ENCODE measurements around the gene SYT14.
"Not testable (repeated sequence)": the region's sequence is repeated elsewhere in the genome, so short reads cannot be mapped to it uniquely, and the experiment has no call there.

Gene SYT14

GRCh38 chr1:210098356-210098755 is 160.3 kb downstream of the SYT14 start:
- TF ChIP-seq ZFP3 (CRISPR knock-in tag; IDR thresholded peaks at IDR 0.05): no peak
- no peak for TF ChIP-seq OSR1 (CRISPR knock-in tag; IDR thresholded peaks at IDR 0.05)
- no peak for TF ChIP-seq PPARA (CRISPR knock-in tag; IDR thresholded peaks at IDR 0.05; ENCODE audit: borderline replicate concordance)
- no peak for TF ChIP-seq ZC3H10 (CRISPR knock-in tag; IDR thresholded peaks at IDR 0.05)
- no peak for TF ChIP-seq TOX (CRISPR knock-in tag; IDR thresholded peaks at IDR 0.05; ENCODE audit: borderline replicate concordance)
- no peak for TF ChIP-seq RARB (CRISPR knock-in tag; IDR thresholded peaks at IDR 0.05)
- no peak for TF ChIP-seq CREB5 (CRISPR knock-in tag; IDR thresholded peaks at IDR 0.05; ENCODE audit: low read depth)
- TF ChIP-seq, protein P1, sequence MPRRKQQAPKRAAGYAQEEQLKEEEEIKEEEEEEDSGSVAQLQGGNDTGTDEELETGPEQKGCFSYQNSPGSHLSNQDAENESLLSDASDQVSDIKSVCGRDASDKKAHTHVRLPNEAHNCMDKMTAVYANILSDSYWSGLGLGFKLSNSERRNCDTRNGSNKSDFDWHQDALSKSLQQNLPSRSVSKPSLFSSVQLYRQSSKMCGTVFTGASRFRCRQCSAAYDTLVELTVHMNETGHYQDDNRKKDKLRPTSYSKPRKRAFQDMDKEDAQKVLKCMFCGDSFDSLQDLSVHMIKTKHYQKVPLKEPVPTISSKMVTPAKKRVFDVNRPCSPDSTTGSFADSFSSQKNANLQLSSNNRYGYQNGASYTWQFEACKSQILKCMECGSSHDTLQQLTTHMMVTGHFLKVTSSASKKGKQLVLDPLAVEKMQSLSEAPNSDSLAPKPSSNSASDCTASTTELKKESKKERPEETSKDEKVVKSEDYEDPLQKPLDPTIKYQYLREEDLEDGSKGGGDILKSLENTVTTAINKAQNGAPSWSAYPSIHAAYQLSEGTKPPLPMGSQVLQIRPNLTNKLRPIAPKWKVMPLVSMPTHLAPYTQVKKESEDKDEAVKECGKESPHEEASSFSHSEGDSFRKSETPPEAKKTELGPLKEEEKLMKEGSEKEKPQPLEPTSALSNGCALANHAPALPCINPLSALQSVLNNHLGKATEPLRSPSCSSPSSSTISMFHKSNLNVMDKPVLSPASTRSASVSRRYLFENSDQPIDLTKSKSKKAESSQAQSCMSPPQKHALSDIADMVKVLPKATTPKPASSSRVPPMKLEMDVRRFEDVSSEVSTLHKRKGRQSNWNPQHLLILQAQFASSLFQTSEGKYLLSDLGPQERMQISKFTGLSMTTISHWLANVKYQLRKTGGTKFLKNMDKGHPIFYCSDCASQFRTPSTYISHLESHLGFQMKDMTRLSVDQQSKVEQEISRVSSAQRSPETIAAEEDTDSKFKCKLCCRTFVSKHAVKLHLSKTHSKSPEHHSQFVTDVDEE (CRISPR knock-in tag; IDR thresholded peaks at IDR 0.05): no peak
- TF ChIP-seq ISL1 (CRISPR knock-in tag; IDR thresholded peaks at IDR 0.05): no peak
- no peak for TF ChIP-seq BACH2 (CRISPR knock-in tag; IDR thresholded peaks at IDR 0.05; ENCODE audit: borderline replicate concordance)
- no peak for TF ChIP-seq ZFP30 (CRISPR knock-in tag; IDR thresholded peaks at IDR 0.05)
- no peak for ATAC-seq

DNA sequence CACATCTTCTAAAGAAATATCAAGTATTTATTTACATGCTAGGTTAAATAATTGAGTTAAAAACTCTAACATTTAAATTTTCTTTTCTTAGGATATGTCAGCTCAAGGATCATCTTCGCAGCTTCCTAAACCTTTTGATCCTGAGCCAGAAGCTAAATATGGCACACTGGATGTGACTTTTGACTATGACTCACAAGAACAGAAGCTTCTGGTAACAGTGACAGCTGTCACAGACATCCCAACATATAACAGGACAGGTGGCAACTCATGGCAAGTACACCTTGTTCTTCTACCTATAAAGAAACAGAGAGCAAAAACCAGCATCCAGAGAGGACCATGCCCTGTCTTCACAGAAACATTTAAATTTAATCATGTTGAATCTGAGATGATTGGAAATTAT is 161.9 kb downstream of the SYT14 start:
- TF ChIP-seq TOX (CRISPR knock-in tag; IDR thresholded peaks at IDR 0.05; ENCODE audit: borderline replicate concordance) (no peak), RARB (CRISPR knock-in tag; IDR thresholded peaks at IDR 0.05) (no peak), ESRRG (CRISPR knock-in tag; IDR thresholded peaks at IDR 0.05) (no peak), SNAI2 (CRISPR knock-in tag; IDR thresholded peaks at IDR 0.05) (no peak), ZNF8 (CRISPR knock-in tag; IDR thresholded peaks at IDR 0.05) (no peak), PPARA (CRISPR knock-in tag; IDR thresholded peaks at IDR 0.05; ENCODE audit: borderline replicate concordance) (no peak), ISL1 (CRISPR knock-in tag; IDR thresholded peaks at IDR 0.05) (no peak), OSR1 (CRISPR knock-in tag; IDR thresholded peaks at IDR 0.05) (no peak), GLIS3 (CRISPR knock-in tag; IDR thresholded peaks at IDR 0.05) (no peak)
- TF ChIP-seq, protein P2, sequence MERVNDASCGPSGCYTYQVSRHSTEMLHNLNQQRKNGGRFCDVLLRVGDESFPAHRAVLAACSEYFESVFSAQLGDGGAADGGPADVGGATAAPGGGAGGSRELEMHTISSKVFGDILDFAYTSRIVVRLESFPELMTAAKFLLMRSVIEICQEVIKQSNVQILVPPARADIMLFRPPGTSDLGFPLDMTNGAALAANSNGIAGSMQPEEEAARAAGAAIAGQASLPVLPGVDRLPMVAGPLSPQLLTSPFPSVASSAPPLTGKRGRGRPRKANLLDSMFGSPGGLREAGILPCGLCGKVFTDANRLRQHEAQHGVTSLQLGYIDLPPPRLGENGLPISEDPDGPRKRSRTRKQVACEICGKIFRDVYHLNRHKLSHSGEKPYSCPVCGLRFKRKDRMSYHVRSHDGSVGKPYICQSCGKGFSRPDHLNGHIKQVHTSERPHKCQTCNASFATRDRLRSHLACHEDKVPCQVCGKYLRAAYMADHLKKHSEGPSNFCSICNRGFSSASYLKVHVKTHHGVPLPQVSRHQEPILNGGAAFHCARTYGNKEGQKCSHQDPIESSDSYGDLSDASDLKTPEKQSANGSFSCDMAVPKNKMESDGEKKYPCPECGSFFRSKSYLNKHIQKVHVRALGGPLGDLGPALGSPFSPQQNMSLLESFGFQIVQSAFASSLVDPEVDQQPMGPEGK (CRISPR knock-in tag; IDR thresholded peaks at IDR 0.05; ENCODE audit: borderline replicate concordance): no peak
- no peak for ATAC-seq

- ATAC-seq: no peak
- TF ChIP-seq CREB5 (CRISPR knock-in tag; IDR thresholded peaks at IDR 0.05; ENCODE audit: low read depth): no peak
- no peak for TF ChIP-seq ZNF8 (CRISPR knock-in tag; IDR thresholded peaks at IDR 0.05)
These were observed 166.1 kb downstream of the SYT14 start for GRCh38 chr1:210104103-210104502.

DNA sequence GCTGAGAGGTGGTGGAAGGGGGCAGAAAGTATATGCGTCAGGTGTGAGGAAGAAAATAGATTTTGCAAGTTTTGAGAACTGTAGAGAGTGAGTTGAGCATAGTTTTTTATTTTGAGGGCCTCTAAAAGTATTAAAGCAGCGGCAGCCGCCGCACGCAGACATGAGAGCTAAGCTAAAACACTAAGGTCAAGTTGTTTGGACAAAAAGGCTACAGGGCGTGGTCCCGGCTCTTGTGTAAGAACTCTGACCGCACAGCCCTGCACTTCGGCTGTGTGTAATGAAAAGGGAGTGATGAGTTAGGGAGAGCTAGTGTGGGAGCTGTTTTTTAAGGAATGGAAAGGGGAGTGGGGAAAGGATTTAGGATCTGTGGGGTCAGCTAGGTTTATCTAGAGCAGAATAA is 174.9 kb downstream of the SYT14 start:
- not testable (repeated sequence) for ATAC-seq

DNA sequence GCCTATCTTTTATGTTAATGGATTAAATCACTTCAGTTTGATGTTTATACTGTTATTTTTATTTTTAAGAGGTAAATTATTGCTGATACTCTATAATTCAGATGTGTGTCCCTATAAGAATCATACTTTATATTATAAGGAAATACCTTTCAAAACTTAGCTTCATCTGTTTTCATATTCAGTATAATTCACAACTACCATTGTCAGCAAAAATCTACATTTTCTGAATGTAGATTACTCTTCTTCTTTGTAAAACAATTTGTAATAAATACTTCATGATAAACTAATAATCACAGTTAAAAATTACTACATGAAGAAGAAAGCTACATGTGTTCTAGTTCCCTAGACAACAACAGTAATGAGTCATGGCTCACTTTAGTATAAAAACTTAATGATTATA is 179.2 kb downstream of the SYT14 start:
- no peak for ATAC-seq
- TF ChIP-seq ZC3H10 (CRISPR knock-in tag; IDR thresholded peaks at IDR 0.05): no peak
- TF ChIP-seq, protein P3, sequence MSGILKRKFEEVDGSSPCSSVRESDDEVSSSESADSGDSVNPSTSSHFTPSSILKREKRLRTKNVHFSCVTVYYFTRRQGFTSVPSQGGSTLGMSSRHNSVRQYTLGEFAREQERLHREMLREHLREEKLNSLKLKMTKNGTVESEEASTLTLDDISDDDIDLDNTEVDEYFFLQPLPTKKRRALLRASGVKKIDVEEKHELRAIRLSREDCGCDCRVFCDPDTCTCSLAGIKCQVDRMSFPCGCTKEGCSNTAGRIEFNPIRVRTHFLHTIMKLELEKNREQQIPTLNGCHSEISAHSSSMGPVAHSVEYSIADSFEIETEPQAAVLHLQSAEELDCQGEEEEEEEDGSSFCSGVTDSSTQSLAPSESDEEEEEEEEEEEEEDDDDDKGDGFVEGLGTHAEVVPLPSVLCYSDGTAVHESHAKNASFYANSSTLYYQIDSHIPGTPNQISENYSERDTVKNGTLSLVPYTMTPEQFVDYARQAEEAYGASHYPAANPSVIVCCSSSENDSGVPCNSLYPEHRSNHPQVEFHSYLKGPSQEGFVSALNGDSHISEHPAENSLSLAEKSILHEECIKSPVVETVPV (CRISPR knock-in tag; IDR thresholded peaks at IDR 0.05): no peak
- TF ChIP-seq, protein P4, sequence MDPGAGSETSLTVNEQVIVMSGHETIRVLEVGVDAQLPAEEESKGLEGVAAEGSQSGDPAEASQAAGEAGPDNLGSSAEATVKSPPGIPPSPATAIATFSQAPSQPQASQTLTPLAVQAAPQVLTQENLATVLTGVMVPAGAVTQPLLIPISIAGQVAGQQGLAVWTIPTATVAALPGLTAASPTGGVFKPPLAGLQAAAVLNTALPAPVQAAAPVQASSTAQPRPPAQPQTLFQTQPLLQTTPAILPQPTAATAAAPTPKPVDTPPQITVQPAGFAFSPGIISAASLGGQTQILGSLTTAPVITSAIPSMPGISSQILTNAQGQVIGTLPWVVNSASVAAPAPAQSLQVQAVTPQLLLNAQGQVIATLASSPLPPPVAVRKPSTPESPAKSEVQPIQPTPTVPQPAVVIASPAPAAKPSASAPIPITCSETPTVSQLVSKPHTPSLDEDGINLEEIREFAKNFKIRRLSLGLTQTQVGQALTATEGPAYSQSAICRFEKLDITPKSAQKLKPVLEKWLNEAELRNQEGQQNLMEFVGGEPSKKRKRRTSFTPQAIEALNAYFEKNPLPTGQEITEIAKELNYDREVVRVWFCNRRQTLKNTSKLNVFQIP (CRISPR knock-in tag; IDR thresholded peaks at IDR 0.05; ENCODE audit: borderline replicate concordance, low read depth): no peak
- TF ChIP-seq, protein P1 (CRISPR knock-in tag; IDR thresholded peaks at IDR 0.05): no peak

All from SK-N-SH treated with all-trans-retinoic acid at 6 μM for 48 hours (cell line).